GM18858 (cell line): ENCODE measurements around the gene CACNA1C.
A peak's percentile ranks its signal among the peaks of the same experiment; 100 is the strongest.
"Not testable (repeated sequence)": the region's sequence is repeated elsewhere in the genome, so short reads cannot be mapped to it uniquely, and the experiment has no call there.

Experiments
- ATAC-seq: cut with Tn5 transposase; IDR thresholded peaks from one replicate; pipeline ENCODE4 v1.9.1; 2021; ENCODE audit not compliant: unreplicated experiment

Gene CACNA1C

GRCh38 chr12:2248901-2249381 is 196.2 kb downstream of the CACNA1C start:
- ATAC-seq: peak; percentile 71

GRCh38 chr12:2250797-2251196 is 198.0 kb downstream of the CACNA1C start:
- no peak for ATAC-seq

GRCh38 chr12:2251526-2252209 is 198.9 kb downstream of the CACNA1C start:
- no peak for ATAC-seq

- ATAC-seq: no peak
Observed at GRCh38 chr12:2255311-2255710, 202.5 kb downstream of the CACNA1C start.

DNA sequence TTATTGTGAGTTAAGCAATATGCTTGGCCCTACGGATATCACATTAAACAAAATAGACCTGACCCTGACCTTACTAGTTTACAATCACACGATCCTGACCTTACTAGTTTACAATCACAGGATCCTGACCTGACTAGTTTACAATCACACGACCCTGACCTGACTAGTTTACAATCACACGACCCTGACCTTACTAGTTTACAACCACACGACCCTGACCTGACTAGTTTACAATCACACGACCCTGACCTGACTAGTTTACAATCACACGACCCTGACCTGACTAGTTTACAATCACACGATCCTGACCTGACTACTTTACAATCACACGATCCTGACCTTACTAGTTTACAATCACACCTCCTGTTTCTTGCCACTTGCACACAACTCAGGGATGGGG is 202.9 kb downstream of the CACNA1C start:
- ATAC-seq: not testable (repeated sequence)

GRCh38 chr12:2256453-2256852 is 203.7 kb downstream of the CACNA1C start:
- ATAC-seq: no peak

GRCh38 chr12:2256915-2257314 is 204.1 kb downstream of the CACNA1C start:
- no peak for ATAC-seq

- ATAC-seq: no peak
Observed at GRCh38 chr12:2258025-2258424, 205.2 kb downstream of the CACNA1C start.

DNA sequence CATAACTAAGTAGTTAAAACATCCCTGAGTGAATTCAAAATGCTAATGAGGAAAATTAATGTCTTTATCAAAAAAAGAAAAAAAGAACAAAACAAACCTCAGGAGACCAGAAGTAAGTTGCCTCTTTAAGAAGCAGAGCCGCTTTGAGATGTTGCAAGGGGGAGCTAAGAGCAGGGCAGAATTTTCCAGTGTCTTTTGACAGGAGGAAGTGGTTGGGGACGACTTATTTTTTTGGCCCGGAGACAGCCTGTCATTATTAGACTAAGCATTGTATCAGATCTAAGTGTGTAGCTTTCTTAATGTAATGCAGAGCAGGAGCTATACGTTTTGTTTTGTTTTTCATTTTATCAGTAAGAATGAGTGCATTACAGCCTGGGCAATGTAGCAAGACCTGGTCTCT is 206.6 kb downstream of the CACNA1C start:
- no peak for ATAC-seq

- no peak for ATAC-seq
Observed at GRCh38 chr12:2260441-2260840, 207.7 kb downstream of the CACNA1C start.

DNA sequence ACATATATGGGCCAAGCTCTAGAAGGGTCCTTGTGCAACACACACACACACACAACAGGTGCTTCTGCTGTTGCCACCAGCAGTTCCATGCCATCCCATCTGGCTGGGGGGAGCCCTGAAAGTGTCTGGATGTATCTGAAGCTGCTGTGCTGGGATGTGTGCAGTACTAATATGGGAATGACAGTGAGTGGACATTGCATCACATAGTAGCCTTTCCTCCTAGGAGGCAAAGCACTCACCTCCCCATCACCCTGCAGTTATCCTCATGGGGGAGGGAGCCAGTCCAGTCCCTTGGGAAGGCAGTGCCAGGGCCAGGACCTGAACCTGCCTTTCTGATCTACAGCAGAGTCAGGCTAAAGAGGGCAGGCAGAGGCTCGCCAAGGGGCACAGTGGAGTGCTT is 208.9 kb downstream of the CACNA1C start:
- no peak for ATAC-seq

DNA sequence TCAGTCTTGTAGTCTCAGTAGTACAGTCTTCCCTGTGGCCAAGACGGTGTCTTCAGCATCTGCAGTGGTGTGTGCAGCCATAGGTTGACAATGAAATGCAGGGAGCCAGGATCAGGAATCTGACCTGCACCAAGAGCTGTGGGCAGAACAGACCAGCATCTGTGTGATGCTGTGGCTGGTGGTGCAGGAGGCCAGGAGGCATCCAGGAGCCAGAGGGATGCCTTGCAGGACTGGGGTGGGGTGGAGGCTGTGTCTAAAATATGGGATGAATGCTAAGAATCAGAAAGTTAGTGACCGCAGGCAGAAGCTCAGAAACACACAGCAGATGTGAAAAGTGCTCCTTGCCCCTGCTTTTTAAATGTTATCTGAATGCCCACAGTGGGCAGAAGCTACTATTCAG is 209.7 kb downstream of the CACNA1C start:
- no peak for ATAC-seq

DNA sequence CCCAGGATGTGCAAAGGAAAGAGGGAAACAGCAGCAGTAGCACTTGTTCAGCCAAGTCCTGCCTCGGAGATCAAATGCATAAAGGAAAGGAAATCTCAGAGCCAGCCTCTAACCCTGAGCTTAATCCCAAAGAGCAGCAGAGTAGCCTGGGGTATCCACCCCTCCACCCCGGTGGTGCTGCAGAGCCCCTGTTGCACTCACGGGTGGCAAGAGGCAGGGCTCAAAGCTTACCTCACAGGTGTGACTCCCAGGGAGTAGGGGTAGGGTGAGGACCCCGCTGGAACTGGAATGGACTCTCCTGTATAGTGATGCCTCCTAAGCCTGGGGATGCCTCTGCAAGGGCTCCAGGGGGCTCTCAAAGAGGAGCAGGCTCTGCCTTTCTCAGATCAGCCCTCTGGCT is 211.1 kb downstream of the CACNA1C start:
- no peak for ATAC-seq

DNA sequence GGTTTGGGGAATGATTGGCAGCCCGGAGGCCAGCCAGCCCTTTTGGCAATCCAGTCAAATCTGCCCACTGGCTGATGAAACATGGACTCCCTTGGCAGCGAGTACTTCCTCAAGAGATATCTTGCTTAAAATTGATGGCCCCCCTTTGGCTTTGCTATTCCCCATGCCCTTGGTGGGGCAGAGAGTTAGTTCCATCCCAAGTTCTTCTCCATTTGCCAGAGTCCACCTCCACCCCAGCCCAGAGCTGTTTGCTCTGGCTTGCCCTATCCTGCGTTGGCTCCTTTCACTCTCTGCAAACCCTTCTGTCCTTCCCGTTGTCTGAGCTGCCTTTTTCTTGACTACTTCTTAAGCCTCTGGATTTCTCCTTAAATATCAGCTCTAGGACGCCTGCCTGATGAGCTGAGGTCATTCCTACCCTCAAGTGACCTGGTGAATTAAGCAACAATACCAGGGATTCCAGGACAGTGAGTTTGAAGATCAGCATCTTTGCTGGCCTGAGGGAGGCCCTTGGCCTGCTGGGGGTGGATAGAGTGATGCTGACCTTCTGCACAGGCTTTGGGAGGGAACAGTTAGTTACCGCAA is 212.0 kb downstream of the CACNA1C start:
- no peak for ATAC-seq

DNA sequence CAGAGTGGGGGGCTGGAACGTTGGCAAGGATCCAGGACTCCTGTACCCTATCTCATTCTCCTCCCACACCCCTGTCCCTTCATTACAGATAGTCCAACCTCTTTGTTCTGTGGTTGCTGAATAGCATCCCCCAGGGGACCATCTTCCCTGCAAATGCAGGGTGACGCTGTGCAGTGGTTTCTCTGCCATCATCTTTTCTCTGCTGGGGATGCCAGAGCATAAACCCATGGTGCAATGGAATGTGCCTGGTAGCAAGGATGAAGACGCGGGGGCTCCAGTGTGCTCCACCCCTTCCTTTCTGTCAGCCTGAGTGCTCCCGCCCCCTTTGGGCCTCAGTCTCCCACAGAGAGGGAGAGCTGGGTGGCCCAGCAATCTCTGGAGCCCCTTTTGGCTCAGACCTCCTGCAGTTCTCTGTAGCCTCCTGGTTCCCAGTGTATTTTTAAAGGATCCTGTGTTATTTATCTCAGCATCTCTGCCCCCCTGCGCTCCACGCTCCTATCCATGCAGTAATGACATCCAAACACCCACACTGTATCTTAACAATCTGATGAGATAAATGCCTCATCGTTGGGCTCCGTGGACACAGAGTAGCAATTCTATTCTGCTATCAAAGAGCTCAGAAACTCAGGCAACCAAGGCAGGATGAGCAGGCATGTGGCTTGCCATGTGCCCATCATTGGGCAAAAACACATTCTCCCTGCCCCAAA is 212.8 kb downstream of the CACNA1C start:
- ATAC-seq: no peak

DNA sequence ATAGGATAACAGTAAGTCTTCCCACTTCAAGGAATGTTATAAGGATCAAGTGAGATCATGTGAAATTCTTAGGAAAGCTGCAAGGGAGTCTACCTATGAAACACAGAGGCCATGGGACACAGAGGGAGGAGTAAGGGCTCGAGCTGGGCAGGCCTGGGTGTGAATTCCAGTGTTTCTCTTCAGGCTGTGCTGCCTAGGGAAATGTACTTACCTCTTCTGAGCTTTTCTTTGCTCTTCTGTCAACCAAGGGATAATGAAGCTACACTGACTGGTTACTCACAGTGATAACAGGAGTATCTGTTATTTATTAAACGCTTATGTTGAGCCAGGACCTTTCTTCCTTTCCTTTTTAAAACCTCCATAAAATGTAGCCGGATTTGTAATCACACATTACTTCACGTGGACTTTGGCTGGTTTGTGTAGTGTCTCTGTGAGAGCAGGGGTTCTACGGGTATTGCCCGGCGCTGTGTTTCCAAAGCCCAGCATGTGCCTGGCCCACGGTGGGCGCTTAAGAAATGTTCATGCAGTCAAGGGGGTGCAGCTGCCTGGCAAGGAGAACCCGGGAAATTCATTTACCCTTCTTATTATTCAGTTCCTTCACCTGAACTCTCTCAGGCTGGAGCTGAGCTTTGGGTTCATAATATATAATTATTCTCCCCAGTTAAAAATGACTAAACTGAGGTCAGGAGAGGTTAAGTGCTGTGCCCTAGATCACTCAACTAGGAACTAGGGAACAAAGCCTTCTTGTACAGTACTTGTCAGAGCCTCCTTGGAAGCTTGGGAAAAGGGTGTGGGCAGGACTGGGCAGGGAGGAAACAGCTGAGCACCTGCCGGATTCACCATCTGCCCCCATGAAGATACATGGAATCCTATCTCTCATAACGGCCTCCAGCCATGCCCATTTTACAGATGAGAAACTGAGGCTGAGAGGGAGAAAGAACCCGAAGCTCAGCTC is 214.2 kb downstream of the CACNA1C start:
- ATAC-seq: no peak

DNA sequence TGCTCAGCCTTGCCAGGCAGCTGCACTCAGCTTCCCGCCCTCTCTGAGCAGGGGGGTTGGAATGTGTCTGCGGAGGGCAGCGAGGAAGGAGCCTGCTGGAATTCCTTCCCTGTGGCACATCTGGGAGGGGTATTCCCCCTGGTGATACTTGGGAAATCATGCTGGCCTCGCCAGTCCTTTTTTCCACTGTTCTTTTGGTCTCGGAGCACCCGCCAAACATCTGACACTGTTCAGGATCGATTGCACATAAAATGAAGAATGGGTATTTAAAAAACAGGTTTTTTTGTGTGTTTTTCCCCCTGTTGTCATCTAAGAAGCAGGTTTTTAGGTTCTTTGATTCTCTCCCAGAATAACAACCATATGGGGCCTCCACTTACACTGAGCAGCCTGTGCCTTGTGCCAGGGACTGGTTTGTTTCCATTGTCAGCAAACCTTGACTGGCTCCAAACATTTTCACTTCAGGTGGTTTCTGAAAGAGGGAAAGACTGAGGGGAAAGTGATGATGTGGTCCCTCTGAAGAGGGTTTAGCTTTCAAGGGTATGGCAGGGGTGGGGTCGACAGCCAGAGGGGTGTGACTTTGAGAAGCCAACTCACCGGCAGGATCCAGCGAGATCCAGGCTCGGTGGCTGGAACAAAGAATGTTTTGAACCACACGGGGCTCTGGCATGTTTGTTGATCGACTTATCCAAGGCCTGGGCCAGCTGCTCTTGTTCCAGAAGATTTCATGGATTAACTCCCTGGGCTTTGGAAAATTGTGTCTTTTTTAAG is 215.1 kb downstream of the CACNA1C start:
- no peak for ATAC-seq

GRCh38 chr12:2268471-2269286 is 215.9 kb downstream of the CACNA1C start:
- no peak for ATAC-seq

GRCh38 chr12:2270846-2271245 is 218.1 kb downstream of the CACNA1C start:
- no peak for ATAC-seq
